Psoas muscle (tissue), 8 donors: ENCODE results near the gene BRIP1. TPM values are rescaled to one million over a fixed set of nuclear protein-coding genes. Genes with fewer than 3 reads are reported as not detected.
A peak's percentile ranks its signal among the peaks of the same experiment; 100 is the strongest.

ENCODE experiments used
- ATAC-seq, 4 donors: fragments of 200-7000 bp; cut with Tn5 transposase; one replicate each; pipeline ENCODE4 v1.9.1; 2020; ENCODE audit warnings: moderate library complexity in 3 of 4, mild to moderate bottlenecking in 2 of 4
- DNase-seq, 2 donors: peaks; one replicate each; pipeline ENCODE4 v3.0.0-alpha.2; 2020
- H3K27ac ChIP-seq: fragments of 200-600 bp; one replicate; pipeline ENCODE4 v1.8.0; 2022
- H3K27me3 ChIP-seq, 3 donors: fragments of 200-600 bp in 1 of 3; one replicate each; pipeline versions ENCODE4 v1.6.1 to v1.8.0; 2013 to 2022; ENCODE audit warnings: low read length in 2 of 3, mild to moderate bottlenecking in 2 of 3, moderate library complexity in 1 of 3; ENCODE audit not compliant: insufficient read depth in 3 of 3
- H3K36me3 ChIP-seq, 2 donors: fragments of 200-600 bp in 1 of 2; one replicate each; pipeline versions ENCODE4 v1.6.1 to v1.8.0; 2013 to 2022; ENCODE audit warnings: low read depth in 1 of 2, mild to moderate bottlenecking in 1 of 2, moderate library complexity in 1 of 2; ENCODE audit not compliant: insufficient read depth in 1 of 2
- H3K4me1 ChIP-seq: fragments of 200-600 bp; one replicate; pipeline ENCODE4 v1.8.0; 2022
- H3K4me3 ChIP-seq: fragments of 200-600 bp; one replicate; pipeline ENCODE4 v1.8.0; 2022; ENCODE audit warnings: mild to moderate bottlenecking
- H3K9me3 ChIP-seq: fragments of 200-600 bp; one replicate; pipeline ENCODE4 v1.8.0; 2022
- CTCF ChIP-seq: fragments of 200-600 bp; IDR thresholded peaks from one replicate; pipeline ENCODE4 v1.8.0; 2022; ENCODE audit warnings: antibody characterized with exemption
- WGBS, 3 donors: extraction: QIAGEN DNeasy Blood & Tissue Kit; methylation state at CpG; one replicate each; pipeline versions ENCODE4 v1.1.6 to v1.1.7; 2013; 5-methylcytosine and 5-hydroxymethylcytosine counted together
- intact Hi-C, 2 donors: fragments of 100-400 bp; cut with DNase I; formaldehyde crosslinking; loops; one replicate each; pipeline versions ENCODE4 v1.11.0 to v1.14.2; 2022
- polyA plus RNA-seq, 3 donors: library from polyadenylated mRNA; stranded (reverse); fragments of 200-250 nt; gene quantifications; one replicate each; pipeline ENCODE4 v1.2.3, GENCODE V29; 2013
- total RNA-seq, 4 donors: library from RNA; stranded (reverse); fragmentation: NEBNext Ultra II Directional in 2 of 4; extraction: Animal tissue kit (Norgen Biotek cat#: 25700) in 2 of 4; gene quantifications; one replicate each; pipeline versions ENCODE4 v1.2.1 to v1.2.4, GENCODE V29; 2021 to 2023
- donor health status: healthy with polysubstance abuse.
- donor health status: DM: no; HTN: no; CAD: no; lungs with moderate emphysema.
- donor health status: Bipolar disorder and iron deficiency.
- donor health status: healthy.
- donor health status: DM: yes; HTN: yes; CAD: no.
- donor health status: DM: no; HTN: no; CAD: no.
- donor health status: DM: no; HTN: no; CAD: no.
- donor health status: DM: yes; HTN: yes; CAD: no.

Gene BRIP1
- total and polyA plus RNA-seq, 7 donors, result 0.03 to 0.40 (median 0.19) TPM; not detected in 1

DNA sequence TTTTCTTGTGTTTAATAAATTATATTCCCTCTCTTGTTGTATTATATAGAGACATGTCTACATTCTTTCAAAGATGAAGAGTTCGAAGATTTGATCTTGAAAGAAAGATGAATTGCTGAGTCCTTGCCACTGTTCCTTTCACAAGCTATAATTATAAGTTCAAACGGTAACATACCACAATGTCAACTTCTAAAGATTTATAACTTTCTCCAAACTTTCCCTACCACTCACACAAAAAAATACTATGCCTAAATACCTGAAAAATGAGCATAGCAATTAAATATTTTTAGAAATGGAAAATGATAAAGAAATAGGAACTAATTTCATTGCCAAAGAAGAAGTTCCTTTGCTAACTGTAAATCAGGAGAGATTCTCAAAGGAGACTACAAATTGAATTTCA, 50.6 kb downstream of the BRIP1 start:
- no peaks in the 10 kb centered on the region for H3K36me3 ChIP-seq
- no peak for DNase-seq
- H3K27ac ChIP-seq, result no peak overlapping the region
- H3K4me3 ChIP-seq, result no peak overlapping the region
- WGBS, 3 donors, result 49 to 67% (median 58%) methylated on average over 2 of the region's 2 CpGs
- intact Hi-C loops, result no loop called here
- no peak for ATAC-seq
- H3K9me3 ChIP-seq, result no peaks in the 10 kb centered on the region
- H3K4me1 ChIP-seq, result peaks cover 6% of the 10 kb centered on the region
- H3K27me3 ChIP-seq, result no peaks in the 10 kb centered on the region
- TF ChIP-seq CTCF, result no peak

GRCh38 chr17:61809816-61810392, 53.4 kb downstream of the BRIP1 start:
- Histone ChIP-seq H3K27me3 (no peaks in the 10 kb centered on the region), H3K4me3 (no peak overlapping the region), H3K9me3 (no peaks in the 10 kb centered on the region), H3K36me3 (no peaks in the 10 kb centered on the region), H3K4me1 (peaks cover 6% of the 10 kb centered on the region), H3K27ac (no peak overlapping the region)
- DNase-seq (no peak), ATAC-seq (peak in 3 of 4 donors; percentile 26 to 50 (median 37))
- 28 to 45% (median 33%) methylated on average over 2 of the region's 2 CpGs for WGBS, 3 donors
- intact Hi-C loops, result no loop called here
- TF ChIP-seq CTCF, result no peak

DNA sequence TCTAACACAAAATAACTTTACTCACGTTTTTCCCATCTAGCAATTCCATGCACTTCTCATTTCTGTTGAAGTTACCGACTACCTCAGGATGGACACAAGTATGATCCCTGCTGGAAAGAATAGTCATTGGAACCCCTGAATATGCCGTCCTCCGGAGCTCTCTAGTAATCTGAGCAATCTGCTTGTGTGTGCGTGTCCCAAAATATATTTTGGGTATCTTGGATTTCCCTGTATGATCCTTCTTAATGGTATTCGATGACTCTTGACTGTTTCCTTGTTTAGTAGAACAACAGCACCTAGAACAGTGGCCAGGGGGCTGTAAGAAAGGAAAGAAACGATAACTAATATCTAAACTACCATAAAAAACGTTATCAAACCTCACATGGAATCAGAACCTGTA, 54.9 kb downstream of the BRIP1 start:
- Histone ChIP-seq H3K4me1 (peaks cover 6% of the 10 kb centered on the region), H3K4me3 (no peak overlapping the region), H3K27me3 (no peaks in the 10 kb centered on the region), H3K36me3 (no peaks in the 10 kb centered on the region), H3K9me3 (no peaks in the 10 kb centered on the region), H3K27ac (no peak overlapping the region)
- ATAC-seq, result no peak
- no peak for TF ChIP-seq CTCF
- 75 to 88% (median 84%) methylated on average over 8 of the region's 8 CpGs for WGBS, 3 donors
- no peak for DNase-seq
- intact Hi-C loops, result no loop called here

- TF ChIP-seq CTCF, result no peak
These were observed 56.4 kb downstream of the BRIP1 start for GRCh38 chr17:61806936-61807335.

More at GRCh38 chr17:61806936-61807335, 56.4 kb downstream of the BRIP1 start:
- Histone ChIP-seq H3K27ac (no peak overlapping the region), H3K36me3 (no peaks in the 10 kb centered on the region), H3K4me1 (peaks cover 6% of the 10 kb centered on the region), H3K27me3 (no peaks in the 10 kb centered on the region), H3K9me3 (no peaks in the 10 kb centered on the region), H3K4me3 (no peak overlapping the region)
- intact Hi-C loops, result no loop called here
- DNase-seq (no peak), ATAC-seq (no peak)
- 95 to 100% (median 100%) methylated on average over 1 of the region's 1 CpG for WGBS, 3 donors
